ENCODE data around the gene SRGAP1.
A peak's percentile ranks its signal among the peaks of the same experiment; 100 is the strongest.
"Not testable (repeated sequence)": the region's sequence is repeated elsewhere in the genome, so short reads cannot be mapped to it uniquely, and the experiment has no call there.

Gene SRGAP1

GRCh38 chr12:64061868-64062375, 217.4 kb downstream of the SRGAP1 start:
- peak; percentile 3 for DNase-seq

- no peak for DNase-seq
These were observed 218.6 kb downstream of the SRGAP1 start for GRCh38 chr12:64063121-64063520.

- no peak for DNase-seq
These were observed 219.7 kb downstream of the SRGAP1 start for GRCh38 chr12:64064240-64064639.

- no peak for DNase-seq
These were observed 220.2 kb downstream of the SRGAP1 start for GRCh38 chr12:64064706-64065105.

- no peak for DNase-seq
These were observed 221.5 kb downstream of the SRGAP1 start for GRCh38 chr12:64065881-64066451.

GRCh38 chr12:64066776-64067175, 222.3 kb downstream of the SRGAP1 start:
- no peak for DNase-seq

GRCh38 chr12:64070454-64070853, 226.0 kb downstream of the SRGAP1 start:
- no peak for DNase-seq

GRCh38 chr12:64072916-64073575, 228.5 kb downstream of the SRGAP1 start:
- no peak for DNase-seq

GRCh38 chr12:64076565-64076964, 232.1 kb downstream of the SRGAP1 start:
- not testable (repeated sequence) for DNase-seq

- no peak for DNase-seq
These were observed 233.4 kb downstream of the SRGAP1 start for GRCh38 chr12:64077922-64078321.

- DNase-seq: no peak
These were observed 236.0 kb downstream of the SRGAP1 start for GRCh38 chr12:64080319-64081007.

GRCh38 chr12:64081008-64081404, 236.5 kb downstream of the SRGAP1 start:
- DNase-seq: no peak

- no peak for DNase-seq
These were observed 237.6 kb downstream of the SRGAP1 start for GRCh38 chr12:64082116-64082515.

GRCh38 chr12:64082866-64083268, 238.4 kb downstream of the SRGAP1 start:
- DNase-seq: no peak

GRCh38 chr12:64083285-64084210, 239.0 kb downstream of the SRGAP1 start:
- peak; percentile 12 for DNase-seq

- DNase-seq: no peak
These were observed 240.7 kb downstream of the SRGAP1 start for GRCh38 chr12:64085154-64085553.

- DNase-seq: no peak
These were observed 241.5 kb downstream of the SRGAP1 start for GRCh38 chr12:64085996-64086395.

GRCh38 chr12:64086946-64087345, 242.4 kb downstream of the SRGAP1 start:
- no peak for DNase-seq

GRCh38 chr12:64087761-64088160, 243.3 kb downstream of the SRGAP1 start:
- DNase-seq: no peak

GRCh38 chr12:64088431-64089349, 244.2 kb downstream of the SRGAP1 start:
- DNase-seq: peak; percentile 82

- DNase-seq: no peak
These were observed 245.5 kb downstream of the SRGAP1 start for GRCh38 chr12:64090047-64090446.

GRCh38 chr12:64091186-64091585, 246.7 kb downstream of the SRGAP1 start:
- no peak for DNase-seq
